ENCODE data around the gene CA12.

CA12 gene

GRCh38 chr15:63340353-63340752, 41.3 kb downstream of the CA12 start:
- Histone ChIP-seq H2AFZ (ENCODE audit: low read depth, low read length) (no peak overlapping the region), H3K9ac (ENCODE audit: low read length) (no peak overlapping the region), H2BK12ac (ENCODE audit: low read length in 2 of 2) (peak overlapping the region in 1 of 2 experiments; percentile 11), H4K8ac (ENCODE audit: low read length) (no peak overlapping the region), H2BK5ac (ENCODE audit: low read depth, low read length, poor library complexity, severe bottlenecking) (no peak overlapping the region), H3K4me1 (ENCODE audit: control insufficient read depth, insufficient read depth, low read depth, low read length) (peaks cover 28% of the 10 kb centered on the region), H2AK5ac (ENCODE audit: low read length, severe bottlenecking) (no peak overlapping the region), H3K36me3 (ENCODE audit: control insufficient read depth in 1 of 2, insufficient read depth in 2 of 2, low read depth in 1 of 2, low read length in 2 of 2) (peaks cover 14 to 94% of the 10 kb centered on the region in 2 experiments), H3K9me3 (ENCODE audit: control insufficient read depth, low read length) (no peaks in the 10 kb centered on the region), H3K4me3 (ENCODE audit: insufficient read depth in 1 of 2, low read depth in 1 of 2, low read length in 2 of 2) (no peak overlapping the region), H3K4me2 (ENCODE audit: low read length, poor library complexity, severe bottlenecking) (no peak overlapping the region), H3K27me3 (ENCODE audit: control insufficient read depth in 1 of 2, insufficient read depth in 1 of 2, low read length in 2 of 2) (no peaks in the 10 kb centered on the region), H3K23ac (ENCODE audit: low read length in 2 of 2) (no peak overlapping the region), H3K18ac (ENCODE audit: low read depth in 1 of 2, low read length in 2 of 2) (peak overlapping the region in 1 of 2 experiments; percentile 63), H3K4ac (ENCODE audit: low read depth in 1 of 2, low read length in 2 of 2) (no peak overlapping the region), H3K79me1 (replicated peaks; ENCODE audit: low read length, poor library complexity, severe bottlenecking) (no peaks in the 10 kb centered on the region), H3K27ac (ENCODE audit: low read length, poor library complexity, severe bottlenecking) (no peak overlapping the region), H2BK15ac (ENCODE audit: low read depth, poor library complexity, severe bottlenecking) (no peak overlapping the region), H2BK120ac (ENCODE audit: low read depth, low read length) (no peak overlapping the region), H4K91ac (ENCODE audit: low read length) (no peak overlapping the region), H3K14ac (ENCODE audit: low read length in 2 of 2) (no peak overlapping the region)
- no peak for DNase-seq
- WGBS, result 71% methylated on average over 8 of the region's 8 CpGs

GRCh38 chr15:63339836-63340235, 41.8 kb downstream of the CA12 start:
- H3K9me3 ChIP-seq (ENCODE audit: control insufficient read depth, low read length), result no peaks in the 10 kb centered on the region
- H2BK120ac ChIP-seq (ENCODE audit: low read depth, low read length), result no peak overlapping the region
- H3K4me1 ChIP-seq (ENCODE audit: control insufficient read depth, insufficient read depth, low read depth, low read length), result peaks cover 27% of the 10 kb centered on the region
- no peak overlapping the region for H3K23ac ChIP-seq (ENCODE audit: low read length in 2 of 2)
- no peak overlapping the region for H3K9ac ChIP-seq (ENCODE audit: low read length)
- H2BK15ac ChIP-seq (ENCODE audit: low read depth, poor library complexity, severe bottlenecking), result no peak overlapping the region
- H4K91ac ChIP-seq (ENCODE audit: low read length), result no peak overlapping the region
- no peak overlapping the region for H2BK12ac ChIP-seq (ENCODE audit: low read length in 2 of 2)
- no peak overlapping the region for H3K4me3 ChIP-seq (ENCODE audit: insufficient read depth in 1 of 2, low read depth in 1 of 2, low read length in 2 of 2)
- H2BK5ac ChIP-seq (ENCODE audit: low read depth, low read length, poor library complexity, severe bottlenecking), result no peak overlapping the region
- DNase-seq, result no peak
- peaks cover 12 to 92% of the 10 kb centered on the region in 2 experiments for H3K36me3 ChIP-seq (ENCODE audit: control insufficient read depth in 1 of 2, insufficient read depth in 2 of 2, low read depth in 1 of 2, low read length in 2 of 2)
- no peaks in the 10 kb centered on the region for H3K79me1 ChIP-seq (replicated peaks; ENCODE audit: low read length, poor library complexity, severe bottlenecking)
- no peak overlapping the region for H4K8ac ChIP-seq (ENCODE audit: low read length)
- H2AFZ ChIP-seq (ENCODE audit: low read depth, low read length), result no peak overlapping the region
- H3K18ac ChIP-seq (ENCODE audit: low read depth in 1 of 2, low read length in 2 of 2), result no peak overlapping the region
- H3K4ac ChIP-seq (ENCODE audit: low read depth in 1 of 2, low read length in 2 of 2), result no peak overlapping the region
- H3K27ac ChIP-seq (ENCODE audit: low read length, poor library complexity, severe bottlenecking), result no peak overlapping the region
- H2AK5ac ChIP-seq (ENCODE audit: low read length, severe bottlenecking), result no peak overlapping the region
- H3K14ac ChIP-seq (ENCODE audit: low read length in 2 of 2), result no peak overlapping the region
- 65% methylated on average over 1 of the region's 1 CpG for WGBS
- no peak overlapping the region for H3K4me2 ChIP-seq (ENCODE audit: low read length, poor library complexity, severe bottlenecking)
- H3K27me3 ChIP-seq (ENCODE audit: control insufficient read depth in 1 of 2, insufficient read depth in 1 of 2, low read length in 2 of 2), result no peaks in the 10 kb centered on the region

- no peak overlapping the region for H3K14ac ChIP-seq (ENCODE audit: low read length in 2 of 2)
- no peak overlapping the region for H2BK15ac ChIP-seq (ENCODE audit: low read depth, poor library complexity, severe bottlenecking)
- H3K4ac ChIP-seq (ENCODE audit: low read depth in 1 of 2, low read length in 2 of 2), result no peak overlapping the region
- 91% methylated on average over 9 of the region's 10 CpGs for WGBS
- peaks cover 12 to 90% of the 10 kb centered on the region in 2 experiments for H3K36me3 ChIP-seq (ENCODE audit: control insufficient read depth in 1 of 2, insufficient read depth in 2 of 2, low read depth in 1 of 2, low read length in 2 of 2)
- no peak overlapping the region for H3K4me3 ChIP-seq (ENCODE audit: insufficient read depth in 1 of 2, low read depth in 1 of 2, low read length in 2 of 2)
- no peak overlapping the region for H3K4me2 ChIP-seq (ENCODE audit: low read length, poor library complexity, severe bottlenecking)
- H2BK120ac ChIP-seq (ENCODE audit: low read depth, low read length), result no peak overlapping the region
- H3K27me3 ChIP-seq (ENCODE audit: control insufficient read depth in 1 of 2, insufficient read depth in 1 of 2, low read length in 2 of 2), result no peaks in the 10 kb centered on the region
- no peak overlapping the region for H2BK5ac ChIP-seq (ENCODE audit: low read depth, low read length, poor library complexity, severe bottlenecking)
- H2AK5ac ChIP-seq (ENCODE audit: low read length, severe bottlenecking), result peak overlapping the region; percentile 40
- no peak overlapping the region for H3K9ac ChIP-seq (ENCODE audit: low read length)
- no peak overlapping the region for H2AFZ ChIP-seq (ENCODE audit: low read depth, low read length)
- no peaks in the 10 kb centered on the region for H3K9me3 ChIP-seq (ENCODE audit: control insufficient read depth, low read length)
- H3K4me1 ChIP-seq (ENCODE audit: control insufficient read depth, insufficient read depth, low read depth, low read length), result peaks cover 25% of the 10 kb centered on the region
- no peak for DNase-seq
- H3K27ac ChIP-seq (ENCODE audit: low read length, poor library complexity, severe bottlenecking), result no peak overlapping the region
- no peak overlapping the region for H3K18ac ChIP-seq (ENCODE audit: low read depth in 1 of 2, low read length in 2 of 2)
- no peak overlapping the region for H4K91ac ChIP-seq (ENCODE audit: low read length)
- H2BK12ac ChIP-seq (ENCODE audit: low read length in 2 of 2), result no peak overlapping the region
- H3K23ac ChIP-seq (ENCODE audit: low read length in 2 of 2), result no peak overlapping the region
- no peaks in the 10 kb centered on the region for H3K79me1 ChIP-seq (replicated peaks; ENCODE audit: low read length, poor library complexity, severe bottlenecking)
- H4K8ac ChIP-seq (ENCODE audit: low read length), result no peak overlapping the region
These were observed 42.5 kb downstream of the CA12 start for GRCh38 chr15:63339006-63339766.

- Histone ChIP-seq H2BK120ac (ENCODE audit: low read depth, low read length) (no peak overlapping the region), H3K9ac (ENCODE audit: low read length) (peak overlapping the region; percentile 12), H2AK5ac (ENCODE audit: low read length, severe bottlenecking) (no peak overlapping the region), H3K27ac (ENCODE audit: low read length, poor library complexity, severe bottlenecking) (peak overlapping the region; percentile 26), H3K14ac (ENCODE audit: low read length in 2 of 2) (no peak overlapping the region), H3K79me1 (replicated peaks; ENCODE audit: low read length, poor library complexity, severe bottlenecking) (no peaks in the 10 kb centered on the region), H3K36me3 (ENCODE audit: control insufficient read depth in 1 of 2, insufficient read depth in 2 of 2, low read depth in 1 of 2, low read length in 2 of 2) (peaks cover 12 to 92% of the 10 kb centered on the region in 2 experiments), H3K18ac (ENCODE audit: low read depth in 1 of 2, low read length in 2 of 2) (no peak overlapping the region), H3K27me3 (ENCODE audit: control insufficient read depth in 1 of 2, insufficient read depth in 1 of 2, low read length in 2 of 2) (no peaks in the 10 kb centered on the region), H4K91ac (ENCODE audit: low read length) (no peak overlapping the region), H3K4me2 (ENCODE audit: low read length, poor library complexity, severe bottlenecking) (no peak overlapping the region), H2AFZ (ENCODE audit: low read depth, low read length) (no peak overlapping the region), H2BK15ac (ENCODE audit: low read depth, poor library complexity, severe bottlenecking) (no peak overlapping the region), H2BK5ac (ENCODE audit: low read depth, low read length, poor library complexity, severe bottlenecking) (no peak overlapping the region), H3K9me3 (ENCODE audit: control insufficient read depth, low read length) (no peaks in the 10 kb centered on the region), H3K4ac (ENCODE audit: low read depth in 1 of 2, low read length in 2 of 2) (no peak overlapping the region), H3K4me1 (ENCODE audit: control insufficient read depth, insufficient read depth, low read depth, low read length) (peaks cover 25% of the 10 kb centered on the region), H2BK12ac (ENCODE audit: low read length in 2 of 2) (no peak overlapping the region), H3K23ac (ENCODE audit: low read length in 2 of 2) (no peak overlapping the region), H4K8ac (ENCODE audit: low read length) (no peak overlapping the region), H3K4me3 (ENCODE audit: insufficient read depth in 1 of 2, low read depth in 1 of 2, low read length in 2 of 2) (no peak overlapping the region)
- DNase-seq, result no peak
These were observed 43.5 kb downstream of the CA12 start for GRCh38 chr15:63338170-63338569.

Measured in mesenchymal stem cell (in vitro differentiated cells and primary cell).